A549 (cell line): ENCODE data around the gene TMED7. TPM values are rescaled to one million over a fixed set of nuclear protein-coding genes. Genes with fewer than 3 reads are reported as not detected.
"Not testable (repeated sequence)": the region's sequence is repeated elsewhere in the genome, so short reads cannot be mapped to it uniquely, and the experiment has no call there.

Experiments
- ATAC-seq, 2 experiments: fragments of 200-7000 bp in 1 of 2; fragments of >200 bp in 1 of 2; cut with Nextera tagmentation in 1 of 2; cut with Tn5 transposase in 1 of 2; 3 replicates each; pipeline versions ENCODE4 v1.8.0 to v1.9.1; 2018 to 2020; ENCODE audit warnings: mild to moderate bottlenecking in 1 of 2, moderate library complexity in 1 of 2
- CTCF ChIA-PET: fragments of 300-600 bp; sonication (Branson Sonifier 250); formaldehyde crosslinking; extraction: SDS; loops from one replicate; lab custom pipeline; 2021; ENCODE audit warnings: antibody characterized with exemption, inconsistent platforms; lab: Yijun Ruan, JAX
- POLR2A ChIA-PET: fragments of 350-600 bp; formaldehyde crosslinking; extraction: SDS; loops from one replicate; lab custom pipeline; 2021; ENCODE audit warnings: antibody characterized with exemption, inconsistent platforms; lab: Yijun Ruan, JAX
- DNase-seq, 2 experiments: peaks; one replicate each; pipeline versions ENCODE4 v3.0.0 to v3.0.0-alpha.2; 2011 to 2016; ENCODE audit warnings: low read depth in 1 of 2, low spot score in 1 of 2
- FAIRE-seq: peaks from 2 replicates; lab custom pipeline; 2011; peaks lifted over from hg19 to GRCh38; lab: Jason Lieb, UNC
- H3K27ac ChIP-seq, 2 experiments: fragments of >200 bp; sonication (Bioruptor Twin); formaldehyde crosslinking; 3 replicates each; pipeline ENCODE4 v1.5.1; 2016 to 2017
- H3K4me1 ChIP-seq: fragments of >200 bp; sonication (Bioruptor Twin); formaldehyde crosslinking; 3 replicates; pipeline ENCODE4 v1.6.1; 2016
- H3K4me2 ChIP-seq: fragments of >200 bp; sonication (Bioruptor Twin); formaldehyde crosslinking; 3 replicates; pipeline ENCODE4 v1.6.1; 2016
- H3K4me3 ChIP-seq: fragments of >200 bp; sonication (Bioruptor Twin); formaldehyde crosslinking; 3 replicates; pipeline ENCODE4 v1.5.1; 2016
- H3K9me3 ChIP-seq: fragments of >200 bp; sonication (Bioruptor Twin); formaldehyde crosslinking; 3 replicates; pipeline ENCODE4 v1.6.1; 2016
- CBX2 ChIP-seq: fragments of 200-600 bp; sonication (generic); IDR thresholded peaks from 2 replicates; pipeline ENCODE4 v1.6.1; 2016; ENCODE audit warnings: low read depth, mild to moderate bottlenecking, borderline replicate concordance
- CHD2 ChIP-seq: fragments of 150-350 bp; IDR thresholded peaks from 2 replicates; pipeline ENCODE4 v1.6.1; 2014; ENCODE audit warnings: low read length; ENCODE audit not compliant: partially characterized antibody
- E2F6 ChIP-seq: IDR thresholded peaks from 2 replicates; pipeline ENCODE4 v1.6.1; 2012; ENCODE audit warnings: low read depth, borderline replicate concordance
- EHMT2 ChIP-seq: fragments of 200-600 bp; sonication (generic); IDR thresholded peaks from 2 replicates; pipeline ENCODE4 v1.6.1; 2016; ENCODE audit warnings: antibody characterized with exemption, low read depth, mild to moderate bottlenecking, moderate library complexity
- HEYL ChIP-seq: fragments of 250-450 bp; sonication (Bioruptor Pico); IDR thresholded peaks from 2 replicates; pipeline ENCODE4 v1.8.0; 2021; ENCODE audit warnings: mild to moderate bottlenecking, moderate library complexity
- HOXB13 ChIP-seq: fragments of 250-450 bp; sonication (Bioruptor Pico); IDR thresholded peaks from 2 replicates; pipeline ENCODE4 v1.5.0; 2020; ENCODE audit warnings: low read depth, mild to moderate bottlenecking, moderate library complexity
- MAFK ChIP-seq: fragments of 450-650 bp; IDR thresholded peaks from 2 replicates; pipeline ENCODE4 v1.6.1; 2014; ENCODE audit not compliant: partially characterized antibody
- MAZ ChIP-seq: fragments of 150-350 bp; IDR thresholded peaks from 2 replicates; pipeline ENCODE4 v1.6.1; 2014; ENCODE audit warnings: antibody characterized with exemption, low read depth, low read length, borderline replicate concordance
- NPAS2 ChIP-seq: fragments of 250-450 bp; sonication (Bioruptor Pico); IDR thresholded peaks from 2 replicates; pipeline ENCODE4 v1.8.0; 2022; ENCODE audit warnings: mild to moderate bottlenecking, moderate library complexity, borderline replicate concordance
- PBX3 ChIP-seq: IDR thresholded peaks from 2 replicates; pipeline ENCODE4 v1.6.1; 2012
- POLR2AphosphoS2 ChIP-seq: conservative IDR thresholded peaks from 2 replicates; pipeline ENCODE4 v1.6.1; 2012; ENCODE audit warnings: low read length, improper control_type of control experiment, inconsistent platforms
- RAD21 ChIP-seq, 2 experiments: fragments of >200 bp in 1 of 2; sonication (Bioruptor Twin) in 1 of 2; formaldehyde crosslinking in 1 of 2; IDR thresholded peaks in 1 of 2; conservative IDR thresholded peaks in 1 of 2; 2 replicates in 1 of 2; 3 replicates in 1 of 2; pipeline ENCODE4 v1.6.1; 2012 to 2018; ENCODE audit warnings: inconsistent platforms in 1 of 2
- RCOR1 ChIP-seq: fragments of 150-350 bp; IDR thresholded peaks from 2 replicates; pipeline ENCODE4 v1.6.1; 2014; ENCODE audit warnings: antibody characterized with exemption, low read length, low read depth
- RFX5 ChIP-seq: fragments of 450-650 bp; IDR thresholded peaks from 2 replicates; pipeline ENCODE4 v1.7.1; 2014; ENCODE audit warnings: antibody characterized with exemption, mild to moderate bottlenecking, moderate library complexity
- RNF2 ChIP-seq: fragments of 200-600 bp; sonication (generic); IDR thresholded peaks from 2 replicates; pipeline ENCODE4 v1.6.1; 2016; ENCODE audit warnings: low read depth, mild to moderate bottlenecking, antibody characterized with exemption, moderate library complexity, borderline replicate concordance
- TFCP2L1 ChIP-seq: fragments of 250-450 bp; sonication (Bioruptor Pico); IDR thresholded peaks from 2 replicates; pipeline ENCODE4 v1.5.0; 2021; ENCODE audit warnings: mild to moderate bottlenecking
- ZFP36 ChIP-seq: fragments of 450-650 bp; IDR thresholded peaks from 2 replicates; pipeline ENCODE4 v1.6.1; 2014; ENCODE audit warnings: borderline replicate concordance; ENCODE audit not compliant: partially characterized antibody
- ZSCAN20 ChIP-seq: fragments of 250-450 bp; sonication (Bioruptor Pico); IDR thresholded peaks from 2 replicates; pipeline ENCODE4 v1.8.0; 2022; ENCODE audit warnings: mild to moderate bottlenecking, moderate library complexity
- WGBS: methylation state at CpG from one replicate; pipeline ENCODE4 v1.1.6; 2017; ENCODE audit errors: missing lambda C conversion rate; 5-methylcytosine and 5-hydroxymethylcytosine counted together
- polyA plus RNA-seq, 4 experiments: library from polyadenylated mRNA; depleted of rRNA in 3 of 4; stranded (reverse); fragments of >200 nt; fragmentation: RNase III in 1 of 4; extraction: RNeasy Plus Mini Kit Qiagen cat#74134 plus additional on column Dnase treatment in 1 of 4; gene quantifications; 2 replicates in 3 of 4; 3 replicates in 1 of 4; pipeline ENCODE4 v1.2.3, GENCODE V29; 2011 to 2017
- TF ChIP-seq, protein P1 (sequence below): IDR thresholded peaks from 2 replicates; pipeline ENCODE4 v1.6.1; 2012

The TMED7 gene
- polyA plus RNA-seq, 2 of the 4 experiments (the other 2 are of a cell fraction) = 60.6 to 99.1 TPM

DNA sequence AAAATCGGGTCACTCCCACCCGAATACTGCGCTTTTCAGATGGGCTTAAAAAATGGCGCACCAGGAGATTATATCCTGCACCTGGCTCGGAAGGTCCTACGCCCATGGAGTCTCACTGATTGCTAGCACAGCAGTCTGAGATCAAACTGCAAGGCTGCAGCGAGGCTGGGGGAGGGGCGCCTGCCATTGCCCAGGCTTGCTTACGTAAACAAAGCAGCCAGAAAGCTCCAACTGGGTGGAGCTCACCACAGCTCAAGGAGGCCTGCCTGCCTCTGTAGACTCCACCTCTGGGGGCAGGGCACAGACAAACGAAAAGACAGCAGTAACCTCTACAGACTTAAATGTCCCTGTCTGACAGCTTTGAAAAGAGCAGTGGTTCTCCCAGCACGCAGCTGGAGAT, 48.9 kb upstream of the TMED7 start:
- H3K9me3 ChIP-seq, FAIRE-seq, DNase-seq, POLR2A ChIA-PET, H3K4me1 ChIP-seq, H3K4me2 ChIP-seq, CTCF ChIA-PET, H3K4me3 ChIP-seq, ATAC-seq, H3K27ac ChIP-seq: not testable (repeated sequence)
- WGBS = 41% methylated on average over 9 of the region's 11 CpGs

DNA sequence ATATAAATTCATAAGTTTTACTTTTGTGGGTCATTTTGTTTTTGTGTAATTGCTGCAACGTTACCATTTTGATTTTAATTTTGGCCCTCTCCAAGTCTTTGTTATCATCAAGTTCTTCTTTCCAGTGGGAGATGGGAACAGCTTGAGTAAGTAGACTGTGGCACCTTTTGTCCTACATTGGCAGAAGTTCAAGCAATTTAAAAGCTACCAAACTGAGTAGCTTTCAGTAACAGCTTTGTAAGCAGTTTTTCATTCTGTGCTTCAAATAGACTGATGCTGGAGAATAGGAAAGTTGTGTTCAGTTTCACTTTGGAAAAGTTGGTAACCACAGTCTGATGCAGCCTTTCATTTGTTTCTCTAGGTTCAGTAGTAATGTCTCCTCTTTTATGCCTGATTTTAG, 47.8 kb upstream of the TMED7 start:
- no peak overlapping the region for H3K27ac ChIP-seq
- ATAC-seq = no peak
- POLR2A ChIA-PET = no interaction called here
- no peak overlapping the region for H3K4me2 ChIP-seq
- H3K4me3 ChIP-seq = no peak overlapping the region
- no peaks in the 10 kb centered on the region for H3K4me1 ChIP-seq
- FAIRE-seq = no peak
- 0% methylated on average over 1 of the region's 1 CpG for WGBS
- CTCF ChIA-PET = no interaction called here
- DNase-seq = no peak
- TF ChIP-seq RCOR1 (no peak), PBX3 (no peak), RFX5 (no peak)
- TF ChIP-seq, protein P1, sequence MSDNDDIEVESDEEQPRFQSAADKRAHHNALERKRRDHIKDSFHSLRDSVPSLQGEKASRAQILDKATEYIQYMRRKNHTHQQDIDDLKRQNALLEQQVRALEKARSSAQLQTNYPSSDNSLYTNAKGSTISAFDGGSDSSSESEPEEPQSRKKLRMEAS = no peak
- no peaks in the 10 kb centered on the region for H3K9me3 ChIP-seq

DNA sequence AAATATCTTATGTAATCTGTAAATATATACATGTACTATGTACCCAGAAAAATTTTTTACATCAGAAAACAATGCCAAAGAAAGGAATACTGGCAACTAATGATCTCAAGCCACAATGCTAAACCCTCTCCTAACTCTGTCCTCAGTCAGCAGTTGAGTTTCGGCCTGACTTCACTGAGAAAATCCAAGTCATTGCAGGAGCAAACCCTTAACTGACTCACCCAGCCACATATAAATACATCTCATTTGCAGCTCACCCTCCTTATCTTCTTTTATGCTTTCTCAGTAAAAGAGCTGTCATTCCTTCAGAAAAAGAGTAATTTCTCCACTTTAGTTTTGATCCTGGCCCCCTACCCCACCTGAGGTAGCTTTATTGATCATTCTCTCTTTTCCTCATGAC, 46.1 kb upstream of the TMED7 start:
- no peak overlapping the region for H3K4me2 ChIP-seq
- ChIA-PET POLR2A (no interaction called here), CTCF (no interaction called here)
- FAIRE-seq = no peak
- ATAC-seq = no peak
- no peak overlapping the region for H3K4me3 ChIP-seq
- TF ChIP-seq HOXB13 (CRISPR knock-in tag) (no peak), TFCP2L1 (CRISPR knock-in tag) (no peak), ZSCAN20 (no peak), CBX2 (no peak), RNF2 (no peak), HEYL (no peak), ZFP36 (no peak), E2F6 (no peak), EHMT2 (no peak), CHD2 (no peak)
- no peak overlapping the region for H3K27ac ChIP-seq
- WGBS = 27% methylated on average over 1 of the region's 1 CpG
- H3K4me1 ChIP-seq = no peaks in the 10 kb centered on the region
- no peaks in the 10 kb centered on the region for H3K9me3 ChIP-seq
- no peak for DNase-seq

DNA sequence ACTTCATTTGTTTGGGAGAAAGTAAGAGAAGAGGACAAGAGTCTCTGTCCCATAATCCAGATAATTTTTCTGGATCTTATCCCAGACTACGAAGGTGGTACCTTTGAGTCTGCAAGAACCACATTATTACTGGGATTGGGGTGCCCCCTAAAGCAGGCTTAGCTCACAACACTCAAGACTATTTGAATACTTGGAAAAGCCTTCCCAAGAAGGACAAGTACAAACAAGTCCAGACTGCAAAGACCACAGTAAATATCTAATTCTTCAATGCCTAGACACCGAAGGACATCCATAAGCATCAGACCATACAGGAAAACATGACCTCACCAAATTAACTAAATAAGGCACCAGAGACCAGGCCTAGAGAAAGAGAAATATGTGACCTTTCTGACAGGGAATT, 40.2 kb upstream of the TMED7 start:
- no peak for DNase-seq
- no peaks in the 10 kb centered on the region for H3K4me1 ChIP-seq
- WGBS = 21% methylated on average over 2 of the region's 2 CpGs
- FAIRE-seq = no peak
- ATAC-seq = no peak
- no peaks in the 10 kb centered on the region for H3K9me3 ChIP-seq
- H3K27ac ChIP-seq = no peak overlapping the region
- TF ChIP-seq RAD21 (conservative IDR thresholded peaks at IDR 0.05 in 1 of 2, IDR thresholded peaks at IDR 0.05 in 1 of 2) (0 out of 5 replicates have a peak, but pooled peaks of 1 of the 2 experiments have one; percentile 11), HOXB13 (CRISPR knock-in tag) (no peak)
- TF ChIP-seq, all 56 proteins: peak for 1
- Histone ChIP-seq H3K4me2 (no peak overlapping the region), H3K4me3 (no peak overlapping the region)
- POLR2A ChIA-PET = no interaction called here
- CTCF ChIA-PET = no interaction called here

DNA sequence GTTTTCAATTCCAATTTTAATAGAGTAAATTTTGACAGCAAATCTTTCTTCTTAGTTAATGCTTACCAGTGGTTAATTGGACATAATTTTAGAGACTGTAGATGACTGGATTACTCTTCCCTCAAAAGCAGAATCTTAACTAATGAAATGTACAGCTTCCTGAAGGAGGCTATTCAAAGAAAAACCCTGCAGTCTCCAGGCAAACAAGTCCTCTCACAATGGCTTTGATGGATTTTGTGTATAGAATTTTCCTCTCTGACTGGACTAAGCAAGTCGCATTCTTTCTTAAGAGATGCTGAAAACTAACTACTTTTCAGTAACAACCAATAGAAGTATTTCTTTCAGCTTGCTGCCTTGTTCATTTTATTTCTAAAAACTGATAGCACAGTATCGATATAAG, 35.7 kb upstream of the TMED7 start:
- Histone ChIP-seq H3K4me1 (peaks cover 12% of the 10 kb centered on the region), H3K9me3 (no peaks in the 10 kb centered on the region), H3K4me2 (no peak overlapping the region), H3K27ac (no peak overlapping the region), H3K4me3 (no peak overlapping the region)
- ATAC-seq (no peak), FAIRE-seq (no peak), DNase-seq (no peak)
- POLR2A ChIA-PET = interaction anchor here (0.9 kb wide), 1 partner anchor 242 kb away, joined by 3 read pairs; no protein-coding TSS in a partner anchor
- TF ChIP-seq POLR2AphosphoS2 (no peak), NPAS2 (CRISPR knock-in tag) (no peak), E2F6 (no peak), MAZ (no peak), MAFK (no peak)
- CTCF ChIA-PET = interaction anchor here (1.1 kb wide), 1 partner anchor 27 kb away, joined by 4 read pairs; no protein-coding TSS in a partner anchor
- WGBS = 46% methylated on average over 2 of the region's 2 CpGs
